ENCODE results near the gene ASL.
"Not testable (repeated sequence)": the region's sequence is repeated elsewhere in the genome, so short reads cannot be mapped to it uniquely, and the experiment has no call there.

ASL gene

DNA sequence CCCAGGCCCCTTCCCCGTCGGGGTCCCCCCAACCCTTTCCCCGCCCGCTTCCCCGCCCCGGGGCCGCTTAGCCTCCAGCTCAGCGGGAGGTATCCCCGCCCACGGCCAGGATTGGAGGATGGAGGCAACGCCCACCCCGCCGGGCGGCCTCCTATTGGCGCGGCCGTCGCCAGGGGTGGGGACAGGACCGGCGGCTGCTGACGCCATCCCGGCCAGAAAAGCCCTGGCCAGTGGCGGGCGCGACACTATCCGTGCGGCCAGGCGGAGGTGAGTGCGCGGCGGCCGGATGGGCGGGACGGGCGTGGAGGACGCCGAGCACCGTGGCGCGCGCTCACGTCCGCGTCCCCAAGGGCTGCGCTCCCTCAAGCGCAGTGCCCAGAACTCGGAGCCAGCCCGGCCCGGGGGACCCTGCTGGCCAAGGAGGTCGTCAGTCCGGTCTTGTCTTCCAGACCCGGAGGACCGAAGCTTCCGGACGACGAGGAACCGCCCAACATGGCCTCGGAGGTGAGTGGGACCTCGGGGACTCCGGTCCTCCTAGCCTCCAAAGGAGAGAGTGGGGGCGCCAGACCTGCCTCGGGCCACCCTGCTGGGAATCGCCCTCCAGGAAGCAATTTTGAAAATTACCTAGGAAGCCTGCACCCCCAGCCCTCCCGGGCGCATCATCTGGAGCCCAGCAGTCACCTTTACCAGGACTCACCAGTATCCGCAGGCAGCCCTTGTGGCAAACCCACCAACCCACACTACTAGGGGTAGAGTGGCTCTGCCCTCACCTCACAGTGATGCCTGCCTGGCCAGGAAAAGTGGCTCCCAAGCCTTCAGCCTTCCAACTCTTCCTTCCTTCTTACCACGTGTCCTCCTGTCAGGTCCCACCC, at the start of gene ASL:
Gene ASL, plus strand, starts transcription at position 230 of the 872 bp plus-strand sequence. Its CDS starts 263 bp downstream, at position 493.
- H3F3A ChIP-seq (ENCODE audit: insufficient read depth, low read length), result 0 out of 2 replicates have a peak, but pooled peaks cover 4% of the 10 kb centered on the region
- peak within 1 kb of the TSS; percentile 22; the same call in 1 of the 2 replicates for H3K27ac ChIP-seq (ENCODE audit: low read length)
- H2AFZ ChIP-seq (ENCODE audit: low read length), result peak within 1 kb of the TSS; percentile 97
- peaks cover 18% of the 10 kb centered on the region for H3K79me2 ChIP-seq (ENCODE audit: low read length)
- TF ChIP-seq, protein P1, sequence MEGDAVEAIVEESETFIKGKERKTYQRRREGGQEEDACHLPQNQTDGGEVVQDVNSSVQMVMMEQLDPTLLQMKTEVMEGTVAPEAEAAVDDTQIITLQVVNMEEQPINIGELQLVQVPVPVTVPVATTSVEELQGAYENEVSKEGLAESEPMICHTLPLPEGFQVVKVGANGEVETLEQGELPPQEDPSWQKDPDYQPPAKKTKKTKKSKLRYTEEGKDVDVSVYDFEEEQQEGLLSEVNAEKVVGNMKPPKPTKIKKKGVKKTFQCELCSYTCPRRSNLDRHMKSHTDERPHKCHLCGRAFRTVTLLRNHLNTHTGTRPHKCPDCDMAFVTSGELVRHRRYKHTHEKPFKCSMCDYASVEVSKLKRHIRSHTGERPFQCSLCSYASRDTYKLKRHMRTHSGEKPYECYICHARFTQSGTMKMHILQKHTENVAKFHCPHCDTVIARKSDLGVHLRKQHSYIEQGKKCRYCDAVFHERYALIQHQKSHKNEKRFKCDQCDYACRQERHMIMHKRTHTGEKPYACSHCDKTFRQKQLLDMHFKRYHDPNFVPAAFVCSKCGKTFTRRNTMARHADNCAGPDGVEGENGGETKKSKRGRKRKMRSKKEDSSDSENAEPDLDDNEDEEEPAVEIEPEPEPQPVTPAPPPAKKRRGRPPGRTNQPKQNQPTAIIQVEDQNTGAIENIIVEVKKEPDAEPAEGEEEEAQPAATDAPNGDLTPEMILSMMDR (IDR thresholded peaks at IDR 0.05; ENCODE audit: low read length), result 0 out of 2 replicates have a peak, but pooled peaks have one; percentile 11
- TF ChIP-seq EZH2 (optimal IDR thresholded peaks at IDR 0.05; ENCODE audit: low read depth, low read length) (no peak), EZH2phosphoT487 (IDR thresholded peaks at IDR 0.05; ENCODE audit: low read length) (no peak)
- H3K9me2 ChIP-seq (replicated peaks; ENCODE audit: insufficient read depth, low read length), result no peaks in the 10 kb centered on the region
- H4K20me1 ChIP-seq (ENCODE audit: insufficient read depth, low read length), result no peaks in the 10 kb centered on the region
- DNase-seq, result peak; percentile 93
- no peaks in the 10 kb centered on the region for H3K9me3 ChIP-seq (replicated peaks; ENCODE audit: insufficient read depth, low read length)
- H3K27me3 ChIP-seq (replicated peaks; ENCODE audit: insufficient read depth, low read length), result no peaks in the 10 kb centered on the region
- H3K4me2 ChIP-seq (ENCODE audit: low read depth, low read length), result peak within 1 kb of the TSS; percentile 91
- H3K4me1 ChIP-seq (ENCODE audit: low read length), result peaks cover 9% of the 10 kb centered on the region
- H3K36me3 ChIP-seq (replicated peaks; ENCODE audit: insufficient read depth, low read length), result no peaks in the 10 kb centered on the region
- H3K4me3 ChIP-seq (ENCODE audit: low read length), result peak within 1 kb of the TSS; percentile 98
- H3K9ac ChIP-seq (ENCODE audit: low read length), result peak within 1 kb of the TSS; percentile 85

DNA sequence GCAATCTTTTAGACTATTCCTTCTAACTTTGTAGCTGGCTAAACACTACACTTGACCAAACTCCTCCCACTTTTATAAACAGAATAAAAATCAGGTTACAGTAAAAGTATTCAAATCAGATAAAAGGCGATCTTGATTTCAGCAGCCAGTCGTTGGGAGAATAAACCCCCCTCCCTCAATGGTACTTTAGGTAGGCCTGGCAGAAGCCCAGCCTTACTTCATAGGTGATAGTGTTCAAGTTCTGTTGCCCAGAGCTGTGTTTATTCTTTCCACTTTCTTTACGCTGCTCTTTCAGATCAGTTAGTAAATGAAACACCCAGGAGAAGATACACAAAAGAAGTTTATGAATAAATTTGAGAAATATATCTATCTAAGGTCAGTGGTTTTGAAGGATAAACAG, 47.3 kb upstream of the ASL start:
- not testable (repeated sequence) for H3K4me3 ChIP-seq (ENCODE audit: low read length); H3K27ac ChIP-seq (ENCODE audit: low read length); H2AFZ ChIP-seq (ENCODE audit: low read length); H3K36me3 ChIP-seq (replicated peaks; ENCODE audit: insufficient read depth, low read length); H3K9me3 ChIP-seq (replicated peaks; ENCODE audit: insufficient read depth, low read length); H3K4me1 ChIP-seq (ENCODE audit: low read length); H3K27me3 ChIP-seq (replicated peaks; ENCODE audit: insufficient read depth, low read length); H3F3A ChIP-seq (ENCODE audit: insufficient read depth, low read length); H3K79me2 ChIP-seq (ENCODE audit: low read length); H3K4me2 ChIP-seq (ENCODE audit: low read depth, low read length); H3K9me2 ChIP-seq (replicated peaks; ENCODE audit: insufficient read depth, low read length); H3K9ac ChIP-seq (ENCODE audit: low read length); H4K20me1 ChIP-seq (ENCODE audit: insufficient read depth, low read length); DNase-seq

DNA sequence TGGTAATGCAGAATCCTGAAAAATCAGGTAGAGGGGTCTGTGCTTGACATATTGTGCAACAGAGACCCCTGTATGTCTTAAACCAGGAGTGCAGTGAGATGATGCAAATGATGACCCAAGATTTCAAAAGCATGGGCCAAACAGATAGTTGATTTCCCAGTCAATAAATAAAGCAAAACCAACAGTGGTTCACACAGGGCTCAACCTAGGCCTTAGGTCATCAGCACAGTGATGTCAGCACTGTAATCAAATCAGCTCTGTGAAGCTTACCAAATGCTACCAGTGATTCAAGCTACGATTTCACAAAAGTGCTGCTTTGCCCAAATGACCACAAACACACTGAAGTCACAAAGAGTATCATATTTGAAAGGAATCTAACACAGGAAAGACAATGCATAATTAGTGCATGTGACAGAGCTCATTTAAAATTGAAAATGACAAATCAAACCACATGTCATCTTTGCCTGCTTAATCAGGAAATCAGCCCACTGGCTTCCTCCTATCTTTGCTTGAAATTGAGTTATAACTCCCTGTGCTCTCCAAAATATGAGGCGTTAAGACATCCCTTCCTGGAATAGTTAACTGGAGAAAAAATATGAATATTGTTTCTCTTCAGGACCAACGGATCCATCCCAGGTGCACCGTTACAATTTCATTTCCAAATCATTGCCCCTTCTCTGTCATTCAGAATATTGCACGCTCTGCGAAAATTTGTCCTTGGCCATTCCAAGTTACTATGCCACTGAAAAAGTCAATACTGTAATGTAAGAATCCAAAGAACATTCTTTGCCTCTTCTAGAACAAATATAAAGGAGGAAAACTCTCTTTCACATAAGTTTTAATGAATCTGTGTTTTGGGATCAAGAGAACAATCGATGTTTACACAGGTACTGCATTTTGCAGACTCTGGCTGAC, 41.9 kb upstream of the ASL start:
- Histone ChIP-seq H3K9ac (ENCODE audit: low read length) (no peak overlapping the region), H2AFZ (ENCODE audit: low read length) (no peak overlapping the region), H3K4me1 (ENCODE audit: low read length) (no peaks in the 10 kb centered on the region), H3K36me3 (replicated peaks; ENCODE audit: insufficient read depth, low read length) (no peaks in the 10 kb centered on the region), H3K27me3 (replicated peaks; ENCODE audit: insufficient read depth, low read length) (no peaks in the 10 kb centered on the region), H3K27ac (ENCODE audit: low read length) (no peak overlapping the region), H3K9me3 (replicated peaks; ENCODE audit: insufficient read depth, low read length) (no peaks in the 10 kb centered on the region), H4K20me1 (ENCODE audit: insufficient read depth, low read length) (no peaks in the 10 kb centered on the region), H3K4me3 (ENCODE audit: low read length) (no peak overlapping the region), H3K4me2 (ENCODE audit: low read depth, low read length) (no peak overlapping the region), H3K9me2 (replicated peaks; ENCODE audit: insufficient read depth, low read length) (no peaks in the 10 kb centered on the region), H3F3A (ENCODE audit: insufficient read depth, low read length) (no peaks in the 10 kb centered on the region), H3K79me2 (ENCODE audit: low read length) (no peaks in the 10 kb centered on the region)
- TF ChIP-seq EZH2 (optimal IDR thresholded peaks at IDR 0.05; ENCODE audit: low read depth, low read length) (no peak), EZH2phosphoT487 (IDR thresholded peaks at IDR 0.05; ENCODE audit: low read length) (no peak)
- TF ChIP-seq, protein P1 (IDR thresholded peaks at IDR 0.05; ENCODE audit: low read length), result no peak
- no peak for DNase-seq

DNA sequence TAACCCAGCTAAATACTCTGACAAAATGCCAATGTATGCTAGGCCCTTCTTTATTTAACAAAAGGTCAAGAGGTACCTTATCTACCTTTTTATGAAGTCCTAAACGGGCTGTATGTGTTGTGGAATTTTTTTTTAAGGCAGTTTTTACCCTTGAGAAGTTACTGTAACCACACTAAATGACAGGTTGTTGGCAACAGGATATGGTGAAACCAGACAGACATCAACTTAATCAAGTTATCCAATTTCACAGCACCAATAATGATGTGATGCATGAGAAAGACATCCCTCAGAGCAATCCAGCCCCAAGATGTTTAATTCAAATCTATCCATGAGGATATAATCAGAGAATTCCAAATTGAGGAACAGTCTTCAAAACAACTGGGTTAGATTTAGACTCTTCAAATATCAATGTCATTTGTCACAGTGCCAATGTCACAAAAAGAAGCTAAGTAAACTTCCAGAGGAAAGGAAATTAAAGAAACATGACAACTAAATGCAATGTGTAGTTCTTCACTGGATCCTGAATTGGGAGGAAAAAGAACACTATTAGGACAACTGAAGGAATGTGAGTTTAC, 41.1 kb upstream of the ASL start:
- H3K4me3 ChIP-seq (ENCODE audit: low read length); H3K27me3 ChIP-seq (replicated peaks; ENCODE audit: insufficient read depth, low read length); H3K9ac ChIP-seq (ENCODE audit: low read length); H4K20me1 ChIP-seq (ENCODE audit: insufficient read depth, low read length); H2AFZ ChIP-seq (ENCODE audit: low read length); H3K79me2 ChIP-seq (ENCODE audit: low read length); DNase-seq; H3K9me3 ChIP-seq (replicated peaks; ENCODE audit: insufficient read depth, low read length); H3F3A ChIP-seq (ENCODE audit: insufficient read depth, low read length); H3K4me1 ChIP-seq (ENCODE audit: low read length); H3K9me2 ChIP-seq (replicated peaks; ENCODE audit: insufficient read depth, low read length); H3K36me3 ChIP-seq (replicated peaks; ENCODE audit: insufficient read depth, low read length); H3K4me2 ChIP-seq (ENCODE audit: low read depth, low read length); H3K27ac ChIP-seq (ENCODE audit: low read length): not testable (repeated sequence)
